Measurements from ENCODE around the gene TRPM4.
"Not testable (repeated sequence)": the region's sequence is repeated elsewhere in the genome, so short reads cannot be mapped to it uniquely, and the experiment has no call there.

DNA sequence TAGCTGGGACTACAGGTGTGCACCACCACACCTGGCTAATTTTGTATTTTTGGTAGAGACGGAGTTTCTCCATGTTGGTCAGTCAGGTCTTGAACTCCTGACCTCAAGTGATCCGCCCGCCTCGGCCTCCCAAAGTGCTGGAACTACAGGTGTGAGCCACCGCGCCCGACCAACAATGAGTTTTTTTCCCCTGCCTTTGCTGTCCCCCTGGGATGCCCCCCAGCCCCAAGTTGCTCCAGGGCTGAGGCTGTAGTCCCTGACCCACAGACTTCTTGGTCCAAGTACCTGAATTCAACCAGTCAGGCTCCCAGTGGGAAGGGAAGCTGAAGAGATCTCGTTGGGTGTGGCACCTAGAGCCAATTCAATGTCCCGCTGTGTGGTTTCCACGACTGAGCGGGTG is 66.8 kb downstream of the TRPM4 start:
- not testable (repeated sequence) for TF ChIP-seq HDAC2 (IDR thresholded peaks at IDR 0.05; ENCODE audit: borderline replicate concordance in 1 of 2, low read depth in 2 of 2, low read length in 2 of 2); GABPA (IDR thresholded peaks at IDR 0.05; ENCODE audit: borderline replicate concordance, insufficient read depth, low read length); TCF12 (IDR thresholded peaks at IDR 0.05; ENCODE audit: low read depth, low read length); POLR2AphosphoS5 (IDR thresholded peaks at IDR 0.05; ENCODE audit: low read depth, low read length); RAD21 (IDR thresholded peaks at IDR 0.05 in 1 of 2, conservative IDR thresholded peaks at IDR 0.05 in 1 of 2; ENCODE audit: low read depth in 2 of 2, low read length in 2 of 2); EZH2 (IDR thresholded peaks at IDR 0.05; ENCODE audit: low read depth, low read length, severe bottlenecking); JUND (IDR thresholded peaks at IDR 0.05; ENCODE audit: low read length)
- TF ChIP-seq, protein P1, sequence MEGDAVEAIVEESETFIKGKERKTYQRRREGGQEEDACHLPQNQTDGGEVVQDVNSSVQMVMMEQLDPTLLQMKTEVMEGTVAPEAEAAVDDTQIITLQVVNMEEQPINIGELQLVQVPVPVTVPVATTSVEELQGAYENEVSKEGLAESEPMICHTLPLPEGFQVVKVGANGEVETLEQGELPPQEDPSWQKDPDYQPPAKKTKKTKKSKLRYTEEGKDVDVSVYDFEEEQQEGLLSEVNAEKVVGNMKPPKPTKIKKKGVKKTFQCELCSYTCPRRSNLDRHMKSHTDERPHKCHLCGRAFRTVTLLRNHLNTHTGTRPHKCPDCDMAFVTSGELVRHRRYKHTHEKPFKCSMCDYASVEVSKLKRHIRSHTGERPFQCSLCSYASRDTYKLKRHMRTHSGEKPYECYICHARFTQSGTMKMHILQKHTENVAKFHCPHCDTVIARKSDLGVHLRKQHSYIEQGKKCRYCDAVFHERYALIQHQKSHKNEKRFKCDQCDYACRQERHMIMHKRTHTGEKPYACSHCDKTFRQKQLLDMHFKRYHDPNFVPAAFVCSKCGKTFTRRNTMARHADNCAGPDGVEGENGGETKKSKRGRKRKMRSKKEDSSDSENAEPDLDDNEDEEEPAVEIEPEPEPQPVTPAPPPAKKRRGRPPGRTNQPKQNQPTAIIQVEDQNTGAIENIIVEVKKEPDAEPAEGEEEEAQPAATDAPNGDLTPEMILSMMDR (IDR thresholded peaks at IDR 0.05; ENCODE audit: control extremely low read depth in 1 of 3, insufficient read depth in 1 of 3, low read depth in 1 of 3, low read length in 3 of 3) = not testable (repeated sequence)
- TF ChIP-seq, protein P2, sequence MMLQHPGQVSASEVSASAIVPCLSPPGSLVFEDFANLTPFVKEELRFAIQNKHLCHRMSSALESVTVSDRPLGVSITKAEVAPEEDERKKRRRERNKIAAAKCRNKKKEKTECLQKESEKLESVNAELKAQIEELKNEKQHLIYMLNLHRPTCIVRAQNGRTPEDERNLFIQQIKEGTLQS (IDR thresholded peaks at IDR 0.05; ENCODE audit: insufficient read depth, low read depth, low read length) = not testable (repeated sequence)
